Large intestine (tissue), 3 donors: Measurements from ENCODE around the gene PRDM2. TPM values are rescaled to one million over a fixed set of nuclear protein-coding genes. Genes with fewer than 3 reads are reported as not detected.

ENCODE experiments used
- DNase-seq, 2 donors: peaks; one replicate each; pipeline versions ENCODE4 v3.0.0 to v3.0.0-alpha.2; 2013
- H3K27ac ChIP-seq: one replicate; pipeline ENCODE4 v1.5.1; 2013; ENCODE audit warnings: low read length
- H3K27me3 ChIP-seq: 2 replicates; pipeline ENCODE4 v1.6.1; 2013; ENCODE audit warnings: low read length; ENCODE audit not compliant: control insufficient read depth, insufficient read depth
- H3K36me3 ChIP-seq: 2 replicates; pipeline ENCODE4 v1.6.1; 2013; ENCODE audit warnings: low read length; ENCODE audit not compliant: control insufficient read depth, insufficient read depth
- H3K4me1 ChIP-seq: one replicate; pipeline ENCODE4 v1.6.1; 2013; ENCODE audit warnings: low read length; ENCODE audit not compliant: control insufficient read depth, insufficient read depth
- H3K4me3 ChIP-seq: one replicate; pipeline ENCODE4 v1.5.1; 2013; ENCODE audit warnings: low read length
- H3K9me3 ChIP-seq: one replicate; pipeline ENCODE4 v1.6.1; 2013; ENCODE audit warnings: mild to moderate bottlenecking, low read depth, low read length, moderate library complexity; ENCODE audit not compliant: control insufficient read depth
- WGBS: methylation state at CpG from one replicate; pipeline ENCODE4 v1.1.5; 2013; ENCODE audit warnings: low lambda C conversion rate; ENCODE audit not compliant: insufficient coverage; 5-methylcytosine and 5-hydroxymethylcytosine counted together
- polyA plus RNA-seq: library from polyadenylated mRNA; unstranded; fragments of 120-200 nt; gene quantifications from one replicate; pipeline ENCODE4 v1.2.1, GENCODE V29; 2013

The PRDM2 gene
- polyA plus RNA-seq, 1 donor, result 26.0 TPM

- Histone ChIP-seq H3K27me3 (no peaks in the 10 kb centered on the region), H3K9me3 (no peaks in the 10 kb centered on the region), H3K36me3 (peaks cover 40% of the 10 kb centered on the region), H3K4me3 (no peak overlapping the region), H3K27ac (no peak overlapping the region), H3K4me1 (no peaks in the 10 kb centered on the region)
- DNase-seq, result no peak
- 100% methylated on average over 3 of the region's 6 CpGs for WGBS
These were observed 88.8 kb downstream of the PRDM2 start for GRCh38 chr1:13788795-13789194.

DNA sequence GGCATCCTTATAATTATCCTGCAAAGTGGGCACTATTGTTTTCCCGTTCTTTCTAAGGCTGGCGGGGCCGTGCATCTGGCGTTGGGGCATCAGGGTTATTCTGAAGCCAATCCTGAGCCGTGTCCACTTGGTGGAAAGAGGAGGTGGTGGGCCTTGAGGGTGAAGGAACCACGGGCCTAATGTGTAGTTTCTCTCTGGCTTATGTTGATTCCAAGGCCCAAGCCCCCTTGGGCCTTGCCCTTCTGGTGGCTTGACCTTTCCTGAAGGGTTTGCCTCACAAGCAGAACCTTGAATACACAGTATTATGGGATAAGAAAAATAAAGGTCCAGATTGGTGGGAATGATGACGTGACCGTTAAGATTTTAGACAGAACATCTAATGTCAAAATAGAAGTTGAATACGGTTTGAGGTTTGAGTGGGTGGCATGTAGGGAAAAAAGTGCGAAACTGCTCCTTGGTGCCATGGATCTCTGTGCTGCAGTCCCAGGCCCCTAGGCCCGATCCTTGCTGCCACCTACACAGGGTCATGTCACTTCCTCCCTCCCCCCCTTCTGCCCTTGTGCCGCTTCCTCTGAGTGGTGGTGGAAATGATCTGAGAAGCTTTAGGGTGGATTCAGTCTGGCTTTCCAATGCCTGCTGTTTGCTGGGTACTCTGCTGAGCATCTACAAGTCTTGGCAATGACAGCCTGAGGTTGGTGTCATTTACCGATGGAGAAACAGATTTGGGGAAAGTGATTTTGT lies 90.5 kb downstream of the PRDM2 start:
- WGBS, result 100% methylated on average over 5 of the region's 13 CpGs
- Histone ChIP-seq H3K4me3 (no peak overlapping the region), H3K27ac (no peak overlapping the region), H3K36me3 (peaks cover 36% of the 10 kb centered on the region), H3K27me3 (no peaks in the 10 kb centered on the region), H3K4me1 (no peaks in the 10 kb centered on the region), H3K9me3 (no peaks in the 10 kb centered on the region)
- no peak for DNase-seq

GRCh38 chr1:13792419-13792818 lies 92.4 kb downstream of the PRDM2 start:
- 100% methylated on average over 2 of the region's 6 CpGs for WGBS
- Histone ChIP-seq H3K36me3 (peaks cover 29% of the 10 kb centered on the region), H3K27ac (no peak overlapping the region)

GRCh38 chr1:13793088-13793730 lies 93.2 kb downstream of the PRDM2 start:
- no peaks in the 10 kb centered on the region for H3K27me3 ChIP-seq
- no peak overlapping the region for H3K27ac ChIP-seq
- WGBS, result no CpG with 5 or more reads among the region's 14 CpGs

More at GRCh38 chr1:13792419-13792818, 92.4 kb downstream of the PRDM2 start:
- DNase-seq, result no peak
- no peak overlapping the region for H3K4me3 ChIP-seq
- no peaks in the 10 kb centered on the region for H3K4me1 ChIP-seq
- H3K27me3 ChIP-seq, result no peaks in the 10 kb centered on the region
- H3K9me3 ChIP-seq, result no peaks in the 10 kb centered on the region

GRCh38 chr1:13794231-13795187 lies 94.5 kb downstream of the PRDM2 start:
- Histone ChIP-seq H3K4me3 (no peak overlapping the region), H3K9me3 (no peaks in the 10 kb centered on the region), H3K27me3 (no peaks in the 10 kb centered on the region), H3K4me1 (peaks cover 3% of the 10 kb centered on the region), H3K27ac (no peak overlapping the region), H3K36me3 (peaks cover 15% of the 10 kb centered on the region)
- 100% methylated on average over 1 of the region's 8 CpGs for WGBS
- DNase-seq, result no peak

More at GRCh38 chr1:13793088-13793730, 93.2 kb downstream of the PRDM2 start:
- no peak for DNase-seq
- Histone ChIP-seq H3K36me3 (peaks cover 25% of the 10 kb centered on the region), H3K4me1 (no peaks in the 10 kb centered on the region), H3K4me3 (no peak overlapping the region), H3K9me3 (no peaks in the 10 kb centered on the region)

DNA sequence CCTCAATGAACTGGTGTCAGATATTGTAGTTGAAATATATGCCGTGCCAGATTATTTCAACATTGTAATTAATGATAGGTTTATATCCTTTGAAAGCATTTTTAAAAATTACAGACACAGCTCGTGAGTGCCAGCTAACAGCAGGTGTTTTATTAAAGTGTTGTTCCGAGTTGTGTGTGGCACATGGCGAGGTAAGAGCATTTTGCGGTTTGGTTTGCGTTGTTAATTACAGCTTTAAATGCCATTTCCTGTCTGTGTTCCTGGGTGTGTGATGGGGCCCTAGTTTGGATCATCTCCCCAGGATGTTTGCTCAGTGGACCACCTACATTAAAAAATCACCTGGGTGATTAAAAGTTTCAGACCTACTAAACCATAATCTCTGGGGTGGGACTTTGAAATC lies 97.4 kb downstream of the PRDM2 start:
- WGBS, result 100% methylated on average over 1 of the region's 6 CpGs
- H3K27me3 ChIP-seq, result no peaks in the 10 kb centered on the region

DNA sequence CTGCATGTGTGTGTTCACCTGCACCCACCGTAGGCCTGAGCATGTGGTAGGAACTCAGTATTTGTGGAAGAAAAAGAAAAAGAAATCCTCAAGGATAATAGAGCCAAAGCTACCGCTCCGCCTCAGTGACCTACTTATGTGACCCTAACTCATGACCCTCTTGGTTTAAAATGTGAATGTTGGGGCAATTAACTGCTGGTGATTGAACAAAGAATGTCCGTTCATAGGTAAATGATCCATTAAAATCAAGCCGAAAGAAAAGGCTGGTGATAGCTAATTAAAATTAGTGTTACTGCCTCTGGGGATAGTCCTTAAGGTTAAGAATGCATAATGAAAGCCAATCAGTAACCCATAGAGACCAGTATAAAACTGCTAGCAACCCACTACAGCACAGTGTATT lies 98.1 kb downstream of the PRDM2 start:
- DNase-seq, result no peak
- no peak overlapping the region for H3K27ac ChIP-seq
- no peak overlapping the region for H3K4me3 ChIP-seq
- no peaks in the 10 kb centered on the region for H3K9me3 ChIP-seq
- H3K4me1 ChIP-seq, result peaks cover 3% of the 10 kb centered on the region
- H3K36me3 ChIP-seq, result peaks cover 3% of the 10 kb centered on the region
- H3K27me3 ChIP-seq, result no peaks in the 10 kb centered on the region
- WGBS, result 96% methylated on average over 3 of the region's 5 CpGs

More for the DNA sequence above, 97.4 kb downstream of the PRDM2 start:
- DNase-seq, result no peak
- H3K27ac ChIP-seq, result no peak overlapping the region
- H3K4me3 ChIP-seq, result no peak overlapping the region
- peaks cover 8% of the 10 kb centered on the region for H3K36me3 ChIP-seq
- no peaks in the 10 kb centered on the region for H3K9me3 ChIP-seq
- H3K4me1 ChIP-seq, result peaks cover 3% of the 10 kb centered on the region

GRCh38 chr1:13799502-13800283 lies 99.7 kb downstream of the PRDM2 start:
- no peak overlapping the region for H3K4me3 ChIP-seq
- H3K27me3 ChIP-seq, result no peaks in the 10 kb centered on the region
- DNase-seq, result peak in 1 of 2 donors; percentile 47
- H3K4me1 ChIP-seq, result peaks cover 3% of the 10 kb centered on the region
- no peak overlapping the region for H3K27ac ChIP-seq
- H3K9me3 ChIP-seq, result no peaks in the 10 kb centered on the region
- H3K36me3 ChIP-seq, result peaks cover under 1% of the 10 kb centered on the region
- WGBS, result 83% methylated on average over 3 of the region's 10 CpGs

GRCh38 chr1:13801232-13801631 lies 101.2 kb downstream of the PRDM2 start:
- no peaks in the 10 kb centered on the region for H3K27me3 ChIP-seq
- WGBS, result no CpG with 5 or more reads among the region's 8 CpGs
- peaks cover 3% of the 10 kb centered on the region for H3K4me1 ChIP-seq
- H3K9me3 ChIP-seq, result no peaks in the 10 kb centered on the region
- no peaks in the 10 kb centered on the region for H3K36me3 ChIP-seq
- no peak for DNase-seq
- no peak overlapping the region for H3K4me3 ChIP-seq
- H3K27ac ChIP-seq, result no peak overlapping the region
